GM12873 (cell line): ENCODE measurements around the gene MALT1.

ENCODE experiments used
- TF ChIP-seq, protein P1 (sequence below): IDR thresholded peaks from 2 replicates; pipeline ENCODE4 v1.5.1; 2012; ENCODE audit warnings: low read depth, mild to moderate bottlenecking, moderate library complexity, low read length, control low read depth; ENCODE audit not compliant: insufficient read depth; ENCODE audit errors: missing control alignments

The MALT1 gene

DNA sequence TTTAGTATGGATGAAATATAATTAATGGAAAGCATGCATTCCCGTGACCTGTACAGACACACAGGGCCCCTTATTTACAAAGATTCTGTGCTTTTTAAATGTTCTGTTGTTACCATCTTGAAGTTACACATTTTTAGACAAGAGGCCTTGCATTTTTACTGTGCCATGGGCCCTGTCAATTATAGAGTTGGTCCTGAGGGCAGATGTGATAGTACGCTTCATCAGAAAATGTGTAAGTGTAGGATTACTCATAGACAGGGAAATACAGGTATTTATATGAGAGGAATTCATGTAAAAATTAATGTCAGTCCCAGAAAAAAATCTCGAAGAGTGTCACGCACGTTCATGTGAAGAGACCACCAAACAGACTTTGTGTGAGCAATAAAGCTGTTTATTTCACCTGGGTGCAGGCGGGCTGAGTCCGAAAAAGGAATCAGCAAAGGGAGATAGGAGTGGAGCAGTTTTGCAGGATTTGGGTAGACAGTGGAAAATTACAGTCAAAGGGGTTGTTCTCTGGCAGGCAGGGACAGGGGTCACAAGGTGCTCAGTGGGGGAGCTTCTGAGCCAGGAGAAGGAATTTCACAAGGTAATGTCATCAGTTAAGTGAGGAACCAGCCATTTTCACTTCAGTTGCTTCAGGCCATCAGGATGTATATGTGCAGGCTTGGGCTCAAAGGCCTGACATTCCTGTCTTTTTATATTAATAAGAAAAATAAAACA is 30.2 kb upstream of the MALT1 start:
- TF ChIP-seq, protein P1, sequence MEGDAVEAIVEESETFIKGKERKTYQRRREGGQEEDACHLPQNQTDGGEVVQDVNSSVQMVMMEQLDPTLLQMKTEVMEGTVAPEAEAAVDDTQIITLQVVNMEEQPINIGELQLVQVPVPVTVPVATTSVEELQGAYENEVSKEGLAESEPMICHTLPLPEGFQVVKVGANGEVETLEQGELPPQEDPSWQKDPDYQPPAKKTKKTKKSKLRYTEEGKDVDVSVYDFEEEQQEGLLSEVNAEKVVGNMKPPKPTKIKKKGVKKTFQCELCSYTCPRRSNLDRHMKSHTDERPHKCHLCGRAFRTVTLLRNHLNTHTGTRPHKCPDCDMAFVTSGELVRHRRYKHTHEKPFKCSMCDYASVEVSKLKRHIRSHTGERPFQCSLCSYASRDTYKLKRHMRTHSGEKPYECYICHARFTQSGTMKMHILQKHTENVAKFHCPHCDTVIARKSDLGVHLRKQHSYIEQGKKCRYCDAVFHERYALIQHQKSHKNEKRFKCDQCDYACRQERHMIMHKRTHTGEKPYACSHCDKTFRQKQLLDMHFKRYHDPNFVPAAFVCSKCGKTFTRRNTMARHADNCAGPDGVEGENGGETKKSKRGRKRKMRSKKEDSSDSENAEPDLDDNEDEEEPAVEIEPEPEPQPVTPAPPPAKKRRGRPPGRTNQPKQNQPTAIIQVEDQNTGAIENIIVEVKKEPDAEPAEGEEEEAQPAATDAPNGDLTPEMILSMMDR = no peak

DNA sequence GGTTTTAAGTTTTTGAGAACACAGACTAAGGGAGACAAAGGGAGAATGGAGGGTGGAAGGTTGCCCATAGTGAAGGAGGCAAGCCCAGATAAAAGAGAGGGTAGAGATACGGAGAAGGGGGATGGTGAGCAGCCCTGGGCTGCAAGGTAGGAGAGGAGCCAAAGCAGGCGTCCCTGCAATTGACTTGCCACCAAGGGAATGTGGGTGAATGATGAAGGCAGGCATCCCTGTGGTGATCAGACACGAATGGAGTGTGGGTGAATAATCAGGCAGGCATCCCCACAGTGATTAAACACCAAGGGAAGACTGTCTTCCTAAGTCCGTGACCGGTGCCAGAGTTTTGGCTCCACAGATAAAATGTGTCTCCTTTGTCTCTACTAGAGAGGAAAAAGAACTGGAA is 25.9 kb upstream of the MALT1 start:
- TF ChIP-seq, protein P1 = no peak

DNA sequence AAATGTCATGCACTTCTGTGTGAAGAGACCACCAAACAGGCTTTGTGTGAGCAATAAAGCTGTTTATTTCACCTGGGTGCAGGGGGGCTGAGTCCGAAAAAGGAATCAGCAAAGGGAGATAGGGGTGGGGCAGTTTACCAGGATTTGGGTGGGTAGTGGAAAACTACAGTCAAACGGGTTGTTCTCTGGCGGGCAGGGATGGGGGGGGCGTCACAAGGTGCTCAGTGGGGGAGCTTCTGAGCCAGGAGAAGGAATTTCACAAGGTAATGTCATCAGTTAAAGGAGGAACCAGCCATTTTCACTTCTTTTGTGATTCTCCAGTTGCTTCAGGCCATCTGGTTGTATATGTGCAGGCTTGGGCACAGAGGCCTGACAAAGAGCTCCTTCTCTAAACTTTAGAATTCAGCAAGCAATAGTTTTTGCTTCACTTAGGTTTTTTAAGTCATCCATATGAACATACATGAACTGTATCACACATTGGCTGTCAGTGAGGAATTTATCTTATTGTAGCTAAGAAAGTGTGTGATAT is 24.9 kb upstream of the MALT1 start:
- TF ChIP-seq, protein P1 = no peak

DNA sequence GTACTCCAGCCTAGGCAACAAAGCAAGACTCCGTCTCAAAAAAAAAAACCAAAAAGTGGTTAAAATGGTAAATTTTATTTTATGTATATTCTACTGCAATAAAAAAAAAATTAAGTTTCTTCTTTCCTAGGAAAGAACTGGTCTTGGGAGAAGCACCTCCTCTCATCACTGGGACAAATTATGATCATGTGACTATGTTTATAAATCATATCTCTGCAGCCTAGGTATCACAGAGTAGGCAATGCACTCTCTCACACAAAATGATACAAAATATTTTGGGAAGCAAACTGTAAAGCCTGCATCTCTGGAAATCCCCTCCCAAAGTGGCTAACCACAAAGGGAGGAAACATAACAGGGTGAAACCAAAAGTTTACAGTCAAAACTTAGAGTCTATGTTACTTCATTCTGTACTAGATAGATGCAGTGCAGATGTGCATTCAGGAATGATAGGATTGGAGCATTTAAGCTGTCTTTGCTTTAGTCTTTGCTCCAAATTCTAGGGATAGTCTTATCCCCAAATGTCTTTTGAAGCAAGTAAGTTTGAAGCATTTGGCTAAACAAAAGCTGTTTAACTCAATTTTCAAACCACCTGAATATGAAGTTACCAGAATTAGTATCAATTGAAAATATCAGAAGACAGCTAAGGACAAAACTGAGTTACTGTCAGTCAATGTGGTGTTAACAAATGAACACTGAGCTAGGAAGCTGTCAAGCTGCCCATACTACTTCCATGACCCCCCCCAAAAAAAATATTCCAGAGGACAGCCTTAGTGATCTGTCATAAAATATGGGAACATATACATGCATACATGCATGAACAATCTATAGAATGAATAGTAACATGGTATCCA is 21.1 kb upstream of the MALT1 start:
- TF ChIP-seq, protein P1 = no peak

DNA sequence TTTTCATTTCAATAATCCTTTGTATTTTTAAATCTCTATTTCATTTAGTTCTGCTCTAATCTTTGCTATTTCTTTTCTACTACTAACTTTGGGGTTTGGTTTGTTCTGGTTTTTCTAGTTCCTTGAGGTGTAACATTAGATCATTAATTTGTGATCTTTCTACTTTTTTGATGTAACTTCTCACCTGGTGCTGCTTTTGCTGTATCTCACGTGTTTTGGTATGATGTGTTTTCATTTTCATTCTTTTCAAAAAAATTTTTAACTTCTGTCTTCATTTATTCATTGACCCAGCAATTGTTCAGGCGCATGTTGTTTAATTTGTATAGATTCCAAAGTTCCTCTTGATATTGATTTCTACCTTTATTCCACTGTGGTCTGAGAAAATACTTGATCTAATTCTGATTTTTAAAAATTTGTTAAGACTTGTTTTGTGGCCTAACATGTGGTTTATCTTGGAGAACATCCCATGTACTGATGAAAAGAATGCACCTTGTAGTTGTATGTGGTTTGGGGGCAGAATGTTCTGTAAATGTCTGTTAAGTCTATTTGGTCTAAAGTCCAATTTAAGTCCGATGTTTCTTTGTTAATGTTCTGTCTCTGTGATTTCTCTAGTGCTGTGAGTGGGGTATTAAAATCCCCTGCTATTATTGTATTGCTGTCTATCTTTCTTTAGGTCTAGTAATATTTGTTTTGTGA is 17.3 kb upstream of the MALT1 start:
- TF ChIP-seq, protein P1 = no peak

DNA sequence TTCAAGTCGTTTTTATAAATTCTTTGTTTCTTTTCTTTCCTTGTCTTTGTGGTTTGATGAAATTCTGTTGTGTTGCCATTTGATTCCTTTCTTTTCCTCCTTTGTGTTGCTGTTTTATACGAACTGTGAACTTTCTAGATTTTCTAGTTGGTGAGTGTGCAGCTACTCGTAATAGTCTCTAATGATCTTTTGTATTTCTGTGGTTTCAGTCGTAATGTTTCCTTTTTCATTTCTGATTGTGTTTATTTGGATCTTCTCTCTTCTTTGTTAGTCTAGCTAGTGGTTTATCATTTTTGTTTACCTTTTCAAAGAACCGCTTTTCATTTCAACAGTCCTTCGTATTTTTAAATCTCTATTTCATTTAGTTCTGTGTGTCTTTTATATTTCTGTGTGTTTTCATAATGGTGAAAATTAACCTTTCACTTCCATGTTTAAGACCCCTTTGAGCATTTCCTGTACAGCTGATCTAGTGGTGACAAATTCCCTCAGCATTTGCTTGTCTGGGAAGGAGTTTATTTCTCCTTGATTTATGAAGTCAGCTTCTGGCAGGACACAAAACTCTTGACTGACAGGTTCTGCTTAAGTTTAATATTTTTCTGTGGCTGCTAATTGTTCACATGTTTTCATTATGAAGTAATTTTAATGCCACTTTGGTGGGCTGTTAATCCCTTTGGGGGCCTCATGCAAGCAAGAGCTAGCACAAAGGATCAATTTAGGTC is 16.2 kb upstream of the MALT1 start:
- TF ChIP-seq, protein P1 = no peak
